Natural killer cell (primary cell): Measurements from ENCODE around the gene HLF. TPM values are rescaled to one million over a fixed set of nuclear protein-coding genes. Genes with fewer than 3 reads are reported as not detected.

Source experiments
- ATAC-seq, 3 donors: fragments of 150-1000 bp in 2 of 3; fragments of 200-7000 bp in 1 of 3; cut with Tn5 transposase; 1 replicate in 1 of 3; 2 replicates in 2 of 3; pipeline ENCODE4 v1.10.0; 2021; ENCODE audit warnings: mild to moderate bottlenecking in 2 of 3, moderate library complexity in 2 of 3
- DNase-seq, 2 donors: peaks; one replicate each; pipeline versions ENCODE4 v3.0.0 to v3.0.0-alpha.2; 2013 to 2021; ENCODE audit warnings: mixed read lengths in 1 of 2
- H3K27ac ChIP-seq: one replicate; pipeline ENCODE4 v1.5.1; 2013; ENCODE audit warnings: mild to moderate bottlenecking, low read length
- H3K27me3 ChIP-seq: one replicate; pipeline ENCODE4 v1.6.1; 2013; ENCODE audit warnings: low read length; ENCODE audit not compliant: control insufficient read depth, insufficient read depth
- H3K36me3 ChIP-seq: one replicate; pipeline ENCODE4 v1.6.1; 2013; ENCODE audit warnings: low read length; ENCODE audit not compliant: control insufficient read depth, insufficient read depth
- H3K4me1 ChIP-seq: one replicate; pipeline ENCODE4 v1.6.1; 2013; ENCODE audit warnings: low read length; ENCODE audit not compliant: control insufficient read depth, insufficient read depth
- H3K4me3 ChIP-seq: one replicate; pipeline ENCODE4 v1.5.1; 2013; ENCODE audit warnings: low read length
- H3K9me3 ChIP-seq: one replicate; pipeline ENCODE4 v1.6.1; 2013; ENCODE audit warnings: low read length; ENCODE audit not compliant: control insufficient read depth, insufficient read depth
- H3K27ac Mint-ChIP-seq, 2 donors: one replicate each; pipeline ENCODE4 v1.8.0; 2022; ENCODE audit warnings: mild to moderate bottlenecking in 2 of 2, mixed read lengths in 2 of 2, moderate library complexity in 1 of 2
- H3K27me3 Mint-ChIP-seq, 2 donors: one replicate each; pipeline ENCODE4 v1.8.0; 2022; ENCODE audit warnings: low read depth in 2 of 2, mixed read lengths in 2 of 2
- H3K36me3 Mint-ChIP-seq: one replicate; pipeline ENCODE4 v1.8.0; 2022; ENCODE audit warnings: mixed read lengths
- H3K4me1 Mint-ChIP-seq, 2 donors: one replicate each; pipeline ENCODE4 v1.8.0; 2022; ENCODE audit warnings: mixed read lengths in 2 of 2
- H3K4me3 Mint-ChIP-seq: one replicate; pipeline ENCODE4 v1.8.0; 2022; ENCODE audit warnings: mild to moderate bottlenecking, moderate library complexity, mixed read lengths
- H3K9me3 Mint-ChIP-seq, 2 donors: one replicate each; pipeline ENCODE4 v1.8.0; 2022; ENCODE audit warnings: mixed read lengths in 2 of 2
- CTCF ChIP-seq: fragments of 200-600 bp; IDR thresholded peaks from one replicate; pipeline ENCODE4 v1.8.0; 2022; ENCODE audit warnings: antibody characterized with exemption
- WGBS: methylation state at CpG from one replicate; pipeline ENCODE4 v1.1.7; 2013; ENCODE audit warnings: missing lambda C conversion rate; ENCODE audit not compliant: insufficient coverage; 5-methylcytosine and 5-hydroxymethylcytosine counted together
- intact Hi-C: fragments of 100-400 bp; cut with micrococcal nuclease; formaldehyde crosslinking; loops from one replicate; pipeline ENCODE4 v1.14.2; 2022
- total RNA-seq, 4 donors: library from RNA; stranded (reverse); fragments of 120-200 nt in 1 of 4; gene quantifications; one replicate each; pipeline versions ENCODE4 v1.2.3 to v1.2.4, GENCODE V29; 2013 to 2022

The HLF gene
- total RNA-seq, 3 donors from 2014 or later (not counting 1 experiment from before 2014, with no cell fraction given): 0.14 to 0.59 (median 0.15) TPM

GRCh38 chr17:55360971-55361370, 96.2 kb downstream of the HLF start:
- Mint-ChIP-seq H3K4me3 (no peak overlapping the region), H3K36me3 (peaks cover 10% of the 10 kb centered on the region), H3K4me1 (peaks cover 5 to 6% of the 10 kb centered on the region in 2 donors), H3K27me3 (peaks cover 15 to 22% of the 10 kb centered on the region in 2 donors), H3K27ac (no peak overlapping the region), H3K9me3 (peaks cover 5 to 6% of the 10 kb centered on the region in 2 donors)
- no peak overlapping the region for H3K4me3 ChIP-seq
- ATAC-seq (no peak), DNase-seq (no peak)
- peaks cover 8% of the 10 kb centered on the region for H3K27me3 ChIP-seq
- H3K27ac ChIP-seq: no peak overlapping the region
- no peaks in the 10 kb centered on the region for H3K36me3 ChIP-seq
- no peaks in the 10 kb centered on the region for H3K9me3 ChIP-seq
- no peak for TF ChIP-seq CTCF
- intact Hi-C loops: no loop called here
- H3K4me1 ChIP-seq: no peaks in the 10 kb centered on the region

DNA sequence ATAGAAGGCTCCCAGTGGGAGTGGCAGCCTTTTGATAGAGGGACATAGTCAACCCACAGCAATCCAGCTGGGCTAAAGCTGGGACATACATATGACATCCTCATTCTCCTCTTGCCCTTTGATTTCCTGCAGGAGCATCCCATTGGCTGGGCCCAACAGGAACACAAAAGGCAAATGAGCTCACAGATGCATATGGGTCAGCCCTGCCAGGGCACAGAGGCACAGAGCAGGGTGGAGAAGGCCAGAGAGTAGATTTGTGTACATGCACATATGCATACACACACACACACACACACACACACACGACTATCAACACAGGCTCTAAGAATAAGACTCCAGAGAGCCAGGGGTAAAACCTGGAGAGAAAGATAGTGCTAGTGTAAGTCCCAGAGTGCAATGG, 98.3 kb downstream of the HLF start:
- Histone ChIP-seq H3K36me3 (no peaks in the 10 kb centered on the region), H3K4me3 (no peak overlapping the region), H3K9me3 (no peaks in the 10 kb centered on the region), H3K27me3 (peaks cover 8% of the 10 kb centered on the region), H3K27ac (no peak overlapping the region), H3K4me1 (no peaks in the 10 kb centered on the region)
- DNase-seq (no peak), ATAC-seq (no peak)
- Mint-ChIP-seq H3K36me3 (peaks cover 10% of the 10 kb centered on the region), H3K4me3 (no peak overlapping the region), H3K27ac (no peak overlapping the region), H3K27me3 (peaks cover 8 to 13% of the 10 kb centered on the region in 2 donors), H3K9me3 (peaks cover 5 to 6% of the 10 kb centered on the region in 2 donors), H3K4me1 (no peaks in the 10 kb centered on the region)
- intact Hi-C loops: no loop called here
- no CpG with 5 or more reads among the region's 1 CpG for WGBS
- no peak for TF ChIP-seq CTCF

DNA sequence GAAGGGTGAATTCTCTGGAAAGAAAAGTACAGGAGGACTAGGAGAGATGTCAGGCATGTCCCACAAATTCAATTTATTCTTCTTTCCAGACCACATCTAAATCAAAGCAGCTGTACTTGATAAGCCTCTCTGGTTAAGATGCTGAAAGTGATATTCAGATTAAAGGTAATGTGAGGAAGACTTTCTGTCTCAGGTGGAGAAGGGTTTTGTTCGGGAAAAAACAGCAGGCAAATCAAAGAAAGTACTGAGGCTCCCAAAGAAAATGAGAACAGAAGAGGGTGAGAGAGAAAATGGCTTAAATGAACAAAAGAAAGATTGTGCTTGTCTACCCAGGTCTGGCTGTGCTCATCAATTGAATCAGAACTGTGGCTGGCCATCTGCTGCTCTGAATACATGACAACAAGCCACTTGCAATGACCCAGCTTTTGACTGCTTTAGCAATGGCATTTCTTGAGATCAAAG, 101.3 kb downstream of the HLF start:
- H3K27me3 ChIP-seq: peaks cover 5% of the 10 kb centered on the region
- no peak overlapping the region for H3K4me3 Mint-ChIP-seq
- no peak for ATAC-seq
- no peak overlapping the region for H3K27ac Mint-ChIP-seq
- WGBS: 96% methylated on average over 1 of the region's 1 CpG
- H3K4me1 Mint-ChIP-seq: peaks cover 4 to 13% of the 10 kb centered on the region in 2 donors
- DNase-seq: no peak
- peaks cover 3% of the 10 kb centered on the region for H3K36me3 Mint-ChIP-seq
- H3K27ac ChIP-seq: no peak overlapping the region
- H3K9me3 ChIP-seq: peaks cover 3% of the 10 kb centered on the region
- H3K4me1 ChIP-seq: peaks cover 5% of the 10 kb centered on the region
- H3K9me3 Mint-ChIP-seq: peaks cover 3% of the 10 kb centered on the region in 2 donors
- H3K4me3 ChIP-seq: no peak overlapping the region
- peaks cover 6 to 13% of the 10 kb centered on the region in 2 donors for H3K27me3 Mint-ChIP-seq
- intact Hi-C loops: no loop called here
- no peaks in the 10 kb centered on the region for H3K36me3 ChIP-seq
- no peak for TF ChIP-seq CTCF

DNA sequence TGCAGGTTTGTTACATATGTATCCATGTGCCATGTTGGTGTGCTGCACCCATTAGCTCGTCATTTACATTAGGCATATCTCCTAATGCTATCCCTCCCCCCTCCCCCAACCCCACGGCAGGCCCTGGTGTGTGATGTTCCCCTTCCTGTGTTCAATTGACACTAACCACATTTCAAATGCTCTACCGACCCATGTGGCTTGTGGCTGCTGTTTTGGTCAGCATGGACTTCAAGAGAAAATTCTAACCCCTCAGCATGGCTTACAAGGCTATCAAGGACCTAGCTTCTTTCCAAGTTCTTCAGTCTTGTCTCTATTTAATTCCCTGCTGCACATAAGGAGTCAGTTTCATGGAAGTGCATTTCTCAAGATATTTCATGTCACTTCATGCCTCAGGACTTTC, 103.9 kb downstream of the HLF start:
- DNase-seq (no peak), ATAC-seq (peak in 1 of 3 donors; percentile 29)
- Mint-ChIP-seq H3K4me1 (peaks cover 4 to 13% of the 10 kb centered on the region in 2 donors), H3K27me3 (peaks cover 3 to 10% of the 10 kb centered on the region in 2 donors), H3K4me3 (no peak overlapping the region), H3K27ac (no peak overlapping the region), H3K36me3 (no peaks in the 10 kb centered on the region), H3K9me3 (peaks cover 0 to 3% of the 10 kb centered on the region in 2 donors)
- peaks cover 5% of the 10 kb centered on the region for H3K4me1 ChIP-seq
- 15% methylated on average over 3 of the region's 3 CpGs for WGBS
- H3K36me3 ChIP-seq: no peaks in the 10 kb centered on the region
- H3K4me3 ChIP-seq: no peak overlapping the region
- H3K9me3 ChIP-seq: peaks cover 3% of the 10 kb centered on the region
- no peak for TF ChIP-seq CTCF
- no peaks in the 10 kb centered on the region for H3K27me3 ChIP-seq
- intact Hi-C loops: no loop called here
- no peak overlapping the region for H3K27ac ChIP-seq
